CD14-positive monocyte (primary cell): ENCODE results near the gene SLC38A8. TPM values are rescaled to one million over a fixed set of nuclear protein-coding genes. Genes with fewer than 3 reads are reported as not detected.

Source experiments
- DNase-seq, 3 donors: peaks; one replicate each; pipeline ENCODE4 v3.0.0-alpha.2; 2011 to 2022
- H2AFZ ChIP-seq: 2 replicates; pipeline ENCODE4 v1.6.0; 2012; ENCODE audit warnings: mild to moderate bottlenecking, low read depth, low read length, inconsistent platforms; ENCODE audit not compliant: insufficient read depth, poor library complexity, severe bottlenecking
- H3K27ac ChIP-seq, 2 donors: 1 replicate in 1 of 2; 2 replicates in 1 of 2; pipeline ENCODE4 v1.5.1; 2012 to 2013; ENCODE audit warnings: low read length in 2 of 2, control low read depth in 1 of 2, inconsistent platforms in 1 of 2, low read depth in 1 of 2, mild to moderate bottlenecking in 1 of 2
- H3K27me3 ChIP-seq, 2 donors: one replicate each; pipeline versions ENCODE4 v1.6.0 to v1.6.1; 2011 to 2013; ENCODE audit warnings: low read length in 2 of 2; ENCODE audit not compliant: control insufficient read depth in 2 of 2, insufficient read depth in 2 of 2
- H3K36me3 ChIP-seq, 2 donors: replicated peaks in 1 of 2; 1 replicate in 1 of 2; 2 replicates in 1 of 2; pipeline versions ENCODE4 v1.5.1 to v1.6.1; 2012 to 2013; ENCODE audit warnings: low read length in 2 of 2, control low read depth in 1 of 2, inconsistent platforms in 1 of 2, mild to moderate bottlenecking in 1 of 2; ENCODE audit not compliant: insufficient read depth in 2 of 2, control insufficient read depth in 1 of 2
- H3K4me1 ChIP-seq, 2 donors: 1 replicate in 1 of 2; 2 replicates in 1 of 2; pipeline versions ENCODE4 v1.5.1 to v1.6.1; 2012 to 2013; ENCODE audit warnings: low read length in 2 of 2, control low read depth in 1 of 2, inconsistent platforms in 1 of 2, mild to moderate bottlenecking in 1 of 2, moderate library complexity in 1 of 2; ENCODE audit not compliant: insufficient read depth in 2 of 2, control insufficient read depth in 1 of 2
- H3K4me2 ChIP-seq: replicated peaks from 2 replicates; pipeline ENCODE3; 2012; ENCODE audit warnings: low read length, moderate library complexity, mild to moderate bottlenecking; ENCODE audit not compliant: poor library complexity, severe bottlenecking; ENCODE audit errors: extremely low read depth
- H3K4me3 ChIP-seq, 3 experiments: fragments of 200-600 bp in 1 of 3; sonication (generic) in 1 of 3; replicated peaks in 1 of 3; 1 replicate in 2 of 3; 2 replicates in 1 of 3; pipeline ENCODE4 v1.5.1; 2011 to 2013; ENCODE audit warnings: low read length in 3 of 3, mild to moderate bottlenecking in 3 of 3, control low read depth in 2 of 3, low read depth in 2 of 3, inconsistent platforms in 1 of 3, moderate library complexity in 1 of 3
- H3K79me2 ChIP-seq: 2 replicates; pipeline ENCODE4 v1.6.0; 2012; ENCODE audit warnings: mild to moderate bottlenecking, control low read depth, inconsistent platforms, low read length, moderate library complexity; ENCODE audit not compliant: insufficient read depth
- H3K9ac ChIP-seq: 2 replicates; pipeline ENCODE4 v1.6.0; 2017; ENCODE audit warnings: low read length, mild to moderate bottlenecking; ENCODE audit not compliant: insufficient read depth, poor library complexity, severe bottlenecking
- H3K9me3 ChIP-seq, 2 donors: replicated peaks in 1 of 2; 1 replicate in 1 of 2; 2 replicates in 1 of 2; pipeline versions ENCODE4 v1.5.1 to v1.6.1; 2012 to 2013; ENCODE audit warnings: low read length in 2 of 2, control low read depth in 1 of 2; ENCODE audit not compliant: control insufficient read depth in 1 of 2, insufficient read depth in 1 of 2
- H4K20me1 ChIP-seq: 2 replicates; pipeline ENCODE4 v1.6.0; 2012; ENCODE audit warnings: mild to moderate bottlenecking, low read length, control low read depth, moderate library complexity; ENCODE audit not compliant: insufficient read depth
- H3K27ac Mint-ChIP-seq, 7 donors: one replicate each; pipeline ENCODE4 v1.8.0; 2020; ENCODE audit warnings: mild to moderate bottlenecking in 7 of 7, mixed read lengths in 7 of 7, moderate library complexity in 6 of 7, inconsistent platforms in 2 of 7
- H3K27me3 Mint-ChIP-seq, 3 donors: one replicate each; pipeline ENCODE4 v1.8.0; 2021 to 2022; ENCODE audit warnings: low read depth in 3 of 3, mild to moderate bottlenecking in 3 of 3, mixed read lengths in 3 of 3, moderate library complexity in 3 of 3, inconsistent platforms in 1 of 3
- H3K36me3 Mint-ChIP-seq, 2 donors: one replicate each; pipeline ENCODE4 v1.8.0; 2020; ENCODE audit warnings: mixed read lengths in 2 of 2, inconsistent platforms in 1 of 2, mild to moderate bottlenecking in 1 of 2
- H3K4me1 Mint-ChIP-seq: one replicate; pipeline ENCODE4 v1.8.0; 2020; ENCODE audit warnings: mild to moderate bottlenecking, mixed read lengths
- H3K4me3 Mint-ChIP-seq, 2 donors: one replicate each; pipeline ENCODE4 v1.8.0; 2020; ENCODE audit warnings: mild to moderate bottlenecking in 2 of 2, mixed read lengths in 2 of 2, moderate library complexity in 1 of 2
- H3K9me3 Mint-ChIP-seq, 7 donors: one replicate each; pipeline ENCODE4 v1.8.0; 2020 to 2022; ENCODE audit warnings: mixed read lengths in 7 of 7, mild to moderate bottlenecking in 6 of 7, moderate library complexity in 6 of 7, inconsistent platforms in 2 of 7
- WGBS: methylation state at CpG from one replicate; pipeline ENCODE4 v1.1.5; 2013; ENCODE audit warnings: missing lambda C conversion rate; ENCODE audit not compliant: insufficient coverage; 5-methylcytosine and 5-hydroxymethylcytosine counted together
- intact Hi-C, 2 donors: fragments of 100-400 bp; cut with micrococcal nuclease; formaldehyde crosslinking; loops; one replicate each; pipeline versions ENCODE4 v1.15.0 to v1.15.1; 2023
- polyA plus RNA-seq, 3 donors: library from polyadenylated mRNA; depleted of rRNA in 1 of 3; unstranded in 2 of 3; stranded (reverse) in 1 of 3; fragments of 300-500 nt in 2 of 3; fragments of >200 nt in 1 of 3; fragmentation: Illumina TruSeq in 2 of 3; gene quantifications; 1 replicate in 2 of 3; 2 replicates in 1 of 3; pipeline ENCODE4 v1.2.3, GENCODE V29; 2012 to 2021
- TF ChIP-seq, protein P1 (sequence below): fragments of 200-600 bp; IDR thresholded peaks from one replicate; pipeline ENCODE4 v1.8.0; 2022; ENCODE audit warnings: antibody characterized with exemption, mild to moderate bottlenecking

Gene SLC38A8
- polyA plus RNA-seq, 3 donors, result not detected

GRCh38 chr16:84024854-84025253, 17.7 kb downstream of the SLC38A8 start:
- Histone ChIP-seq H3K4me3 (no peak overlapping the region), H3K36me3 (no peaks in the 10 kb centered on the region), H3K27me3 (peaks cover 0 to 45% of the 10 kb centered on the region in 2 donors), H3K9me3 (peaks cover 25 to 31% of the 10 kb centered on the region in 2 donors), H3K9ac (no peak overlapping the region), H3K79me2 (no peaks in the 10 kb centered on the region), H3K4me1 (peaks cover 12 to 13% of the 10 kb centered on the region in 2 donors), H3K27ac (no peak overlapping the region), H4K20me1 (no peaks in the 10 kb centered on the region), H2AFZ (no peak overlapping the region), H3K4me2 (no peak overlapping the region)
- TF ChIP-seq, protein P1, sequence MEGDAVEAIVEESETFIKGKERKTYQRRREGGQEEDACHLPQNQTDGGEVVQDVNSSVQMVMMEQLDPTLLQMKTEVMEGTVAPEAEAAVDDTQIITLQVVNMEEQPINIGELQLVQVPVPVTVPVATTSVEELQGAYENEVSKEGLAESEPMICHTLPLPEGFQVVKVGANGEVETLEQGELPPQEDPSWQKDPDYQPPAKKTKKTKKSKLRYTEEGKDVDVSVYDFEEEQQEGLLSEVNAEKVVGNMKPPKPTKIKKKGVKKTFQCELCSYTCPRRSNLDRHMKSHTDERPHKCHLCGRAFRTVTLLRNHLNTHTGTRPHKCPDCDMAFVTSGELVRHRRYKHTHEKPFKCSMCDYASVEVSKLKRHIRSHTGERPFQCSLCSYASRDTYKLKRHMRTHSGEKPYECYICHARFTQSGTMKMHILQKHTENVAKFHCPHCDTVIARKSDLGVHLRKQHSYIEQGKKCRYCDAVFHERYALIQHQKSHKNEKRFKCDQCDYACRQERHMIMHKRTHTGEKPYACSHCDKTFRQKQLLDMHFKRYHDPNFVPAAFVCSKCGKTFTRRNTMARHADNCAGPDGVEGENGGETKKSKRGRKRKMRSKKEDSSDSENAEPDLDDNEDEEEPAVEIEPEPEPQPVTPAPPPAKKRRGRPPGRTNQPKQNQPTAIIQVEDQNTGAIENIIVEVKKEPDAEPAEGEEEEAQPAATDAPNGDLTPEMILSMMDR, result no peak
- Mint-ChIP-seq H3K36me3 (no peaks in the 10 kb centered on the region), H3K4me1 (peaks cover 13% of the 10 kb centered on the region), H3K4me3 (peak overlapping the region in 1 of 2 donors; percentile 19), H3K27me3 (peaks cover 53 to 83% (median 65%) of the 10 kb centered on the region in 3 donors), H3K27ac (no peak overlapping the region), H3K9me3 (peaks cover 13 to 36% (median 29%) of the 10 kb centered on the region in 7 donors)
- DNase-seq, result no peak
- intact Hi-C loops, result no loop called here
- WGBS, result 84% methylated on average over 9 of the region's 9 CpGs

DNA sequence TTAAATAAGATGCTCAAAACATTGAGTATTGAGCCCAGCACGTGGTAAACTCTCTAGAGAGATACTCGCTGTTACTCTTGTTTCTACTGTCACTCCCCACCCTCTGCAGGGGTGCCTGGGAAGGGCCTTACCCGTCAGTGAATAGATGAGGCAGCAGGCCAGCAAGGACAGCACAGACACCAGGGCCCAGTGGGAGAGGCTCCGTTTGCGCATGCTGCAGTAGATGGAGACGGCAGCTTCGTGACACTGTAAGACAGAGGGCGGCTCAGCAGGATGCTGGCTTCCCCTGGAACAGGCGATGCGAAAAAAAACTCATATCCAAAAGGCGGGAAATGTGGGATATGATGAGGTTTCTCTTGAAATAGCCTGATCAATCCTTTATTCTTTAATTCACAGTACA, 20.0 kb downstream of the SLC38A8 start:
- no peaks in the 10 kb centered on the region for H3K4me1 Mint-ChIP-seq
- no peak for DNase-seq
- no peaks in the 10 kb centered on the region for H3K4me1 ChIP-seq
- no peaks in the 10 kb centered on the region for H3K79me2 ChIP-seq
- peaks cover 33 to 36% of the 10 kb centered on the region in 2 donors for H3K9me3 ChIP-seq
- H3K27ac Mint-ChIP-seq, result no peak overlapping the region
- peaks cover 0 to 35% of the 10 kb centered on the region in 2 donors for H3K27me3 ChIP-seq
- 60% methylated on average over 4 of the region's 11 CpGs for WGBS
- peaks cover 17 to 48% (median 30%) of the 10 kb centered on the region in 7 donors for H3K9me3 Mint-ChIP-seq
- intact Hi-C loops, result no loop called here
- TF ChIP-seq, protein P1, result no peak
- no peak overlapping the region for H3K27ac ChIP-seq
- H3K9ac ChIP-seq, result no peak overlapping the region
- H3K36me3 ChIP-seq, result no peaks in the 10 kb centered on the region
- H3K27me3 Mint-ChIP-seq, result peaks cover 48 to 86% (median 54%) of the 10 kb centered on the region in 3 donors
- H4K20me1 ChIP-seq, result no peaks in the 10 kb centered on the region
- H3K4me2 ChIP-seq, result no peak overlapping the region
- no peaks in the 10 kb centered on the region for H3K36me3 Mint-ChIP-seq
- H3K4me3 Mint-ChIP-seq, result peak overlapping the region in 1 of 2 donors; percentile 43
- H2AFZ ChIP-seq, result no peak overlapping the region
- no peak overlapping the region for H3K4me3 ChIP-seq
